ENCODE results near the gene HIPK4. TPM values are rescaled to one million over a fixed set of nuclear protein-coding genes. Genes with fewer than 3 reads are reported as not detected.

Gene HIPK4
- total and polyA plus RNA-seq, 10 donors: 0.08 to 0.19 TPM; not detected in 8

DNA sequence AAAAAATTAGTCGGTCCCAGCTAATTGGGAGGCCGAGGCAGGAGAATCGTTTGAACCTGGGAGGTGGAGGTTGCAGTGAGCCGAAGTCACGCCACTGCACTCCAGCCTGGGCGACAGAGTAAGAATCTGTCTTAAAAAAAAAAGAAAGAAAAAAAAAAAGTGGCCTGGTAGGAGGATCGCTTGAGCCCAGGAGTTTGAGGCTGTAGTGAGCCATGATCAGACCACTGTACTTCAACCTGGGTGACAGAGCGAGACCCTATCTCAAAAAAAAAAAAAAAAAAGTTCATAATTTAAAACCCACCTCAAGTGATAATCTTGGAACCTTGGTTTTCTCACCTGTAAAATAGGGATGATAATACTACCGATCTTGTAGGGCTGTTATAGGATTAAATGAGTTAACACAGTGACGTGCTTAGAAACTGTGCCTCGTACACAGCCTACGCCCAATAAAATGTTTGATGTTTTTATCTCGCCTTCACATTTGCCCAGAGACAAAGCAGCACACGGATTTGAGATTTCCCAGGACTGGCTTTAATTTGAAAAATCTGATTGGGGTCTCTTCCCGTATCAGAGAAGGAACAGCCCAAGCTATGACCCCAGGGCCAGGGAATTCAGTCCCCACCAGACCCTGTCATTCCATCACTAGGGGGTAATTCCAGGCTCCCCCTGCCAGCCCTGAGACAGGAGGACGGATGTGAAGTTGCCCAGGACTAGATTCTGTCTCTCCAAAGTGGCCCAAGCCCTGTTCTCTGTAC, 32.2 kb upstream of the HIPK4 start:
- Histone ChIP-seq H3K4me1 (peaks cover 22 to 75% (median 58%) of the 10 kb centered on the region in 6 donors), H3K27me3 (replicated peaks in 1 of 7) (no peaks in the 10 kb centered on the region), H3K36me3 (peaks cover 0 to 16% (median 11%) of the 10 kb centered on the region in 6 donors), H3K4me3 (no peak overlapping the region), H3K27ac (peak overlapping the region; percentile 96 to 100 (median 99)), H3K9me3 (no peaks in the 10 kb centered on the region)
- no peak for TF ChIP-seq POLR2A (IDR thresholded peaks at IDR 0.05)
- TF ChIP-seq, protein P1, sequence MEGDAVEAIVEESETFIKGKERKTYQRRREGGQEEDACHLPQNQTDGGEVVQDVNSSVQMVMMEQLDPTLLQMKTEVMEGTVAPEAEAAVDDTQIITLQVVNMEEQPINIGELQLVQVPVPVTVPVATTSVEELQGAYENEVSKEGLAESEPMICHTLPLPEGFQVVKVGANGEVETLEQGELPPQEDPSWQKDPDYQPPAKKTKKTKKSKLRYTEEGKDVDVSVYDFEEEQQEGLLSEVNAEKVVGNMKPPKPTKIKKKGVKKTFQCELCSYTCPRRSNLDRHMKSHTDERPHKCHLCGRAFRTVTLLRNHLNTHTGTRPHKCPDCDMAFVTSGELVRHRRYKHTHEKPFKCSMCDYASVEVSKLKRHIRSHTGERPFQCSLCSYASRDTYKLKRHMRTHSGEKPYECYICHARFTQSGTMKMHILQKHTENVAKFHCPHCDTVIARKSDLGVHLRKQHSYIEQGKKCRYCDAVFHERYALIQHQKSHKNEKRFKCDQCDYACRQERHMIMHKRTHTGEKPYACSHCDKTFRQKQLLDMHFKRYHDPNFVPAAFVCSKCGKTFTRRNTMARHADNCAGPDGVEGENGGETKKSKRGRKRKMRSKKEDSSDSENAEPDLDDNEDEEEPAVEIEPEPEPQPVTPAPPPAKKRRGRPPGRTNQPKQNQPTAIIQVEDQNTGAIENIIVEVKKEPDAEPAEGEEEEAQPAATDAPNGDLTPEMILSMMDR (IDR thresholded peaks at IDR 0.05 in 8 of 11, conservative IDR thresholded peaks at IDR 0.05 in 3 of 11): no peak
- no peak for TF ChIP-seq POLR2AphosphoS5 (IDR thresholded peaks at IDR 0.05)
- no peak for DNase-seq
- 80 to 92% (median 89%) methylated on average over 16 of the region's 16 CpGs for WGBS, 5 donors
- intact Hi-C loops (cut with DNase I; ENCODE audit: low total_unique reads): no loop called here

DNA sequence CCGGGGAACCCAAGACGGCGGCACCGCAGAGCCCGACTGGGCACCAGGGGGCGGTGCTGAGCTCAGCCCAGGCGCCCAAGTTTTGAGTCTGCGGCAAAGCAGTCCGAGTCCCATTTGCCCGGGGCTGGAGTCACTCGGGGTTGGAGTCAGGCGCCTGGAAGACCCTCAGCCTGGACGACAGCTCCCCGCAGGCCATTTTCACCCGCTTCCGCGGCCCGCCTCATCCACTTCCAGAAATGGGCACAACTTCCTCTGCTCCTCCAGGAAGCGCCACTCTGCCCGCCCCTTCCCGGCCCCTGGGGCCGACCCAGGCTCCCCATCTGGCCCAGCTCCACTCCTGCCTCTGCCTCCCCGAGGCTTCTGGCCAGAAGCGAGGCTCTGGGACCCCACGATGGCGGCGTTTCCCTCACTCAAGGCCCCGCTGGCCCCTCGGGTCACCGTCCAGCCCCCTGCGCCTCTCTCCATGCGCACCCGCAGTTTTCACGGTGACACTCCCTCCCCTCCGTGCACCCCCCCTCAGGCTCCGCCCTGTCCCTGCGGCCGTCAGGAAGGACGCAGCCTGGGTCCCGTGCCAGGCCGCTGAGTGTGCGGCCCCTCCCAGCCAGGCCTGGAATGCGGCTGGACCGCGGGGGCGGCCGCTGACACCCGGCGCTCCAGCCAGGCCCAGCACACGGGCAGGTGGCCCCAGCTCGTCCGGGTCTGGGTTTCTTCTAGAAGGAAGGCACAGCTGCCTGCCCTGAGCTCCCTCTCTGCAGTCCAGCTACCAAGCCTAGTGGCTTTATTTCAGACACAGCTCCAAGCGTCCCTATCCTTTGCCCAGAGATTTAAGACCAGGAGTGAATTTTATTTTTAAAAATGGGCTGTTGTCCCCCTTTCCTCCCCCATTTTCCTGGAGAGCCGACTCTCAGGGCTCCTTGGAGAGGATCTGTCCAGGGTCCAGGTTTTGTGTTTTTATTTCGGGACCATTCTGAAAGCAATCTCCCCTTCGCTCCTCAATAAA, 31.1 kb upstream of the HIPK4 start:
- intact Hi-C loops (cut with DNase I; ENCODE audit: low total_unique reads): no loop called here
- H3K4me1 ChIP-seq: peaks cover 22 to 75% (median 59%) of the 10 kb centered on the region in 6 donors

DNA sequence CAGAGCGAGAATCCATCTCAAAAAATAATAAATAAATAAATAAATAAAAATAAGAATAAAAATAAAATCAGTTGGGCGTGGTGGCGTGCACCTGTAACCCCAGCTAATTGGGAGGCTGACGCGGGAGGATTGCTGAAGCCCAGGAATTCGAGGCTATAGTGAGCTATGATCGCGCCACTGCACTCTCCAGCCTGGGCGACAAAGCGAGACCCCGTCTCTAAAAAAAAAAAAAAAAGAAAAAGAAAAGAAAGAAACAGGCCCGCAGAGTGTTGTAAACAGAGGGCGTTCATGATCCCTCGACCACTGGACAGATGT, 30.4 kb upstream of the HIPK4 start:
- H3K9me3 ChIP-seq: no peaks in the 10 kb centered on the region
- H3K4me3 ChIP-seq: peak overlapping the region; percentile 58 to 88 (median 61)
- DNase-seq: no peak
- peaks cover 22 to 81% (median 65%) of the 10 kb centered on the region in 6 donors for H3K4me1 ChIP-seq
- 56 to 62% (median 61%) methylated on average over 14 of the region's 14 CpGs for WGBS, 5 donors
- H3K27me3 ChIP-seq (replicated peaks in 1 of 7): no peaks in the 10 kb centered on the region
- peaks cover 0 to 16% (median 11%) of the 10 kb centered on the region in 6 donors for H3K36me3 ChIP-seq
- peak overlapping the region; percentile 96 to 100 (median 99) for H3K27ac ChIP-seq
- TF ChIP-seq, protein P1 (IDR thresholded peaks at IDR 0.05 in 8 of 11, conservative IDR thresholded peaks at IDR 0.05 in 3 of 11): no peak
- TF ChIP-seq POLR2AphosphoS5 (IDR thresholded peaks at IDR 0.05) (no peak), POLR2A (IDR thresholded peaks at IDR 0.05) (no peak)
- intact Hi-C loops (cut with DNase I; ENCODE audit: low total_unique reads): no loop called here

More for the DNA sequence above, 31.1 kb upstream of the HIPK4 start:
- 3 to 4% (median 3%) methylated on average over 38 to 56 of the region's 56 CpGs for WGBS, 5 donors
- peak; percentile 19 to 69 (median 41) for TF ChIP-seq POLR2A (IDR thresholded peaks at IDR 0.05)
- TF ChIP-seq, protein P1 (IDR thresholded peaks at IDR 0.05 in 8 of 11, conservative IDR thresholded peaks at IDR 0.05 in 3 of 11): peak; percentile 81 to 95 (median 92)
- peak; percentile 92 to 96 (median 95) for TF ChIP-seq POLR2AphosphoS5 (IDR thresholded peaks at IDR 0.05)
- Histone ChIP-seq H3K36me3 (peaks cover 0 to 16% (median 11%) of the 10 kb centered on the region in 6 donors), H3K27ac (peak overlapping the region; percentile 96 to 100 (median 99)), H3K27me3 (replicated peaks in 1 of 7) (no peaks in the 10 kb centered on the region), H3K4me3 (peak overlapping the region; percentile 58 to 88 (median 61)), H3K9me3 (no peaks in the 10 kb centered on the region)
- DNase-seq: peak; percentile 96

Data from spleen (tissue), 11 donors.